GM19463 (cell line): ENCODE measurements around the gene ROCK2.
"Not testable (repeated sequence)": the region's sequence is repeated elsewhere in the genome, so short reads cannot be mapped to it uniquely, and the experiment has no call there.

Source experiments
- ATAC-seq: cut with Tn5 transposase; IDR thresholded peaks from one replicate; pipeline ENCODE4 v1.9.1; 2021; ENCODE audit warnings: mild to moderate bottlenecking, moderate library complexity; ENCODE audit not compliant: unreplicated experiment

The ROCK2 gene

GRCh38 chr2:11279398-11279797, 65.0 kb downstream of the ROCK2 start:
- ATAC-seq = no peak

GRCh38 chr2:11278219-11278618, 66.2 kb downstream of the ROCK2 start:
- ATAC-seq = no peak

GRCh38 chr2:11275910-11276309, 68.5 kb downstream of the ROCK2 start:
- ATAC-seq = no peak

- no peak for ATAC-seq
Measured at GRCh38 chr2:11270891-11271290, 73.5 kb downstream of the ROCK2 start.

DNA sequence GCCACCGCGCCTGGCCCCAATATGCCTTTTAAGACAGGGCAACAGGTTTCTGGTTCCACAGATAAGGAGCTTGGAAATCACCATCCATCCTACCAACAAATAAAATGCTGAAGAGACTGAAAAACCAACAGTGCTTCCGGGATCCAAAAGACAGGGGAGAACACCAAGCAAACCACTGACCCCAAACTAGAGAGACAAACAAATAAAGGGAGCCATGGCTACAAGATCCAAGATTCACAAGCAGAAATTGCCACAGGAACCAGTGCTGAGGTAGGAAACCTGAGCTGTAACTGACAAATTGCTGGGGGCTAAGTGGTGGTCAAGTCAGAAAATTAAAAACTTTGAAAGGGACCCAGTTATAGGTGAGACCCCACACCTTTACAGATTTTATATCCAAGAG, 76.5 kb downstream of the ROCK2 start:
- ATAC-seq = no peak

DNA sequence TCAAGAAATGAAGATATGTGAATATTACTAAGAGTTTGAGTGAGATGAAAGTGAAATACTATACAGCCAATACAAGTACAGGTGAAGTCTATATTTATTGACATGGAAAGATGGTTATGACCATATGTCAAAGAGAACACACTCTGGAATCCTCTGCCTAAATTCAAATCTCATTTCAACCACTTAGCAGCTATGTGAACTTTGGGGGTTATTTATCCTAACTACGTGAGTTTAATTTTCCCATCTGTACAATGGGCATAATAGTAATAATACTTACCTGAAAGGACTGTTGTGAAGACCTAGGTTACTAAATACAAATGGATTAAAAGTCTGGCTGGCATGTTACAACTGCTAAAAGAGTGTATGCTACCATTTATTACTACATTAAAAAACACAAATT, 79.6 kb downstream of the ROCK2 start:
- no peak for ATAC-seq

DNA sequence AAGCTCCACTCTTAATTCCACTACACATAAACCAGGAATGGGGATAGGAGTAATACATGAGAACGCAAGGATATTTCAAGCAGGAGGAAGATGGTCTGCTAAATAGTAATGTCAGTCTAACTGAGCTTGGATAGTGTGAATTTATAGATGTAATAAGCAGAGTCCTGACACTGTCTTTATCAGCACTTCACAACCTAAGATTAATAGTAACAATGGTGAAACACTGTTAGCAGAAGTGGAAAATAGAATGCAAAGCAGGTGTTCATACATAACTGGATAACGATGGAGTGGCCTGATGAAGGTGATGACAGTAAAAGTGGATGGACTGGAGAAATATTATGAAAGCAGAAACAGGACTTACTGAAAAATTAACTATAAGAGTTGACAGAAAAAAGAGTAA, 80.4 kb downstream of the ROCK2 start:
- no peak for ATAC-seq

DNA sequence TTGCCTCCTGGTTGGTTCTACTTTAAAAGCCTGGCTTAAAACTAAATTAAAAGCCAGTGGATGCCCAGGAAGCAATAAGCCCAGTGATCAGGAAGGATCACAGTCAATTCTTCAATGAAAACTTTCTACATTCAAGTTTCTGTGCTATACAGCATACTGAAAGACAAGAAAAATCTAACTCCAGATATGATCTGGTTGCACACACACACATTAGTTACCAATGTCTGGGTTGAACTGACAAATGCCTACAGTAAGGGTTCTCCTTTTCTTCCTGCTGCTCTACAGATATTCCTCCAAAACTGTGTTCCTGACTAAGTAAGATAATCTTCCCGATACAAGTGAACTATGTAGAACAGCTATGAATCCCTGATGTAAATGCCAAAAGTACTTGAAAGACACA, 81.3 kb downstream of the ROCK2 start:
- ATAC-seq = no peak

DNA sequence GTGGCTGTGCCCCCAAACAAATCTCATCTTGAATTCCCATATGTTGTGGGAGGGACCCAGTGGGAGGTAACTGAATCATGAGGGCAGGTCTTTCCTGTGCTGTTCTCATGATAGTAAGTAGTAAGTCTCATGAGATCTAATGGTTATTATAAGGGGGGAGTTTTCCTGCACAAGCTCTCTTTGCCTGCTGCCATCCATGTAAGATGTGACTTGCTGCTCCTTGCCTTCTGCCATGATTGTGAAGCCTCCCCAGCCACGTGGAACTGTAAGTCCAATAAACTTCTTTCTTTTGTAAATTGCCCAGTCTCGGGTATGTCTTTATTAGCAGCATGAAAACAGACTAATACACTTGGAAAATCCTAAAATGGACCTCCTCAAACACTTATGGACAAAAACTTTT, 82.0 kb downstream of the ROCK2 start:
- not testable (repeated sequence) for ATAC-seq

GRCh38 chr2:11261564-11261963, 82.9 kb downstream of the ROCK2 start:
- not testable (repeated sequence) for ATAC-seq

DNA sequence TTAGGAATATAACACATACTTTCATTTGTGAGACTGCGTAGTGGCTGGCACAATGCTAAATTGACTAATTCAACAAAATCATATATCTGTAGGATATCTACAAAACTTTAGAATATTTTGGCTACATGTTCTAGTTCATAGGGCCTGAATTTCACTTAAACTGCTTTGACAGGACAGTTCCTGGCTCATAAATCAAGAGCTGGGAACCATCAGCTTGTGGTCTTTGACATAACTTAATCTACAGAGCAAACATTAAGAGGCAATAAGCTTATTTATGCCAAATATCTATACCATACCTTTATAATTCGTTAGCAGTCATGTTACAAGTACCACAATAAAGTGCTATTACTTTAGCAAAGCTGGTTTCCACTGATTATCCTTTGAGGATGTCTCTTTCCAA, 83.5 kb downstream of the ROCK2 start:
- ATAC-seq = no peak

GRCh38 chr2:11257964-11258363, 86.5 kb downstream of the ROCK2 start:
- no peak for ATAC-seq

GRCh38 chr2:11257078-11257477, 87.4 kb downstream of the ROCK2 start:
- ATAC-seq = no peak

- no peak for ATAC-seq
Measured at GRCh38 chr2:11256166-11256565, 88.3 kb downstream of the ROCK2 start.

DNA sequence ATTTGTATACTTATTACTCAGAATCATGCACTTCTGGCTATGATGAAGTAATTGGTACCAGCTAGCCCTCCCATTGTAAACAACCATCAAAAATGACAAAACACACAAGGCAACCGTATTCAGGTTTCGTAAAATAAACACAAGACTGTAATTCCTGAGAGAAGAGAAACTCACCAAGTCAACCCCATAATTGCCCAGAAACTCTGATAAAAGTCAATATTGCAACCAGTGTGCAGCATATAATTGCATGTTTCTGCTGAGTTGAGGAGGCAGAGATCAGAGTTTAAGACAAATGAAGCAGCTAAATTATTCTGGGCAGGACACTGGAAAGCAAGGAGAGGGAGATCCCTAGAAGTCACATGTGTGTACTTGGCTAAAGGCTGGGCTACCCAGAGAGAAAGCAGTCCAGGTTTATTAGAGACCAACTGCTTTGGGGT, 90.3 kb downstream of the ROCK2 start:
- ATAC-seq = no peak

DNA sequence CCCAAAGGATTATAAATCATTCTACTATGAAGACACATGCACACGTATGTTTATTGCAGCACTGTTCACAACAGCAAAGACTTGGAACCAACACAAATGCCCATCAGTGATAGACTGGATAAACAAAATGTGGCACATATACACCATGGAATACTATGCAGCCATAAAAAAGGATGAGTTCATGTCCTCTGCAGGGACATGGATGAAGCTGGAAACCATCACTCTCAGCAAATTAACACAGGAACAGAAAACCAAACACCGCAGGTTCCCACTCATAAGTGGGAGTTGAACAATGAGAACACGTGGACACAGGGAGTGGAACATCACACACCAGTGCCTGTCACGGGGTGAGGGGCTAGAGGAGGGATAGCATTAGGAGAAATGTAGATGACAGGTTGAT, 92.0 kb downstream of the ROCK2 start:
- ATAC-seq = not testable (repeated sequence)

DNA sequence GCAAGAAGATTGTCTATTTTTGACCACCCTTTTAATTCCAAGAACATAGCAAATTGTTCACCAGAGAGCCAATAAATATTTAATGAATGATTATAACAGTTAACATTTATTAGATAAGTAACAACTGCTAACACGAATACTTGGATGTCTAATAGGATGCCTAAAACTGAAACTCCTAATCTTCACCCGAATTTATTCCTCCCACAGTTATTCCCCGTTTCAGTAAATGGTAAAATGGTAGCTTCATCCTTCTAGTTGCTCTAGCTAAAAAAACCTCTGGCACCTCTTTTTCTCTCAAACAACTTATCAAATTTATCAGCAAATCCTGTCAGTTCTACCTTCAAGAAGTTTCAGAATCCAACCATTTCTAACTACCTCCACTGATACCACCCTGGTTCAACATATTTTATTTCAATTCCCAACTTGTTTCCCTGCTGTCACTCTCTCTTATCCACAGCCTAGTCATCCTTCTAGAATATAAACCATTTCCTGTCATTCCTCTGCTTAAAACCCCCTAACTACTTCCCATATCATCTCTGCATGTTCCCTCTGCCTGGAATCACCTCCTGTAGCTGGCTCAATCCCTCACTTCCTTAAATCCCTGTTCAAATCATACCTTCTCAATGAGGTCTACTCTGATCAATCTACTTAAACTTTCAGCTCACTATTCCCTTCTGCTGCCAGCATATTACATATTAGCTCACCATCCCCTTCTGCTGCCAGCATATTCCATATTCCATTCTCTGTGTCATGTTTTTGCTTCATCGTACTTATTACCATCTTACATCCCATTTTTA, 93.8 kb downstream of the ROCK2 start:
- ATAC-seq = no peak

DNA sequence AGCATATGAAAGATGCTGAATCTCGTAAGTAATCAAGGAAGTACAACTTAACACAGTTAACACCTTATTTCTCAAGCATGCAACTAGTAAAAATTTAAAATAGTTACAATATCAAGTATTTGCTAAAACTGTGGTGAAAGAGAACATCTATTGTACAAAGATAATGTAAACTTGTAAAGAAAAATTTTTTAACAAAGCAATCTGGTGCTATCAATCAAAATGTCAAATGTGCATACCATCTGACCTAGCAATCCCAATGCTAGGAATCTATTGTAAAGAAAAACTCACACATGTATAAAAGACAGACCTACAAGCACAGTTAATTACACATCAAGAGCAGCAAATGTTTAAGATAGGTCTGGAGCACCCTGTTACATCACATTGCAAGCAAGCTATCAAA, 99.1 kb downstream of the ROCK2 start:
- ATAC-seq = no peak

DNA sequence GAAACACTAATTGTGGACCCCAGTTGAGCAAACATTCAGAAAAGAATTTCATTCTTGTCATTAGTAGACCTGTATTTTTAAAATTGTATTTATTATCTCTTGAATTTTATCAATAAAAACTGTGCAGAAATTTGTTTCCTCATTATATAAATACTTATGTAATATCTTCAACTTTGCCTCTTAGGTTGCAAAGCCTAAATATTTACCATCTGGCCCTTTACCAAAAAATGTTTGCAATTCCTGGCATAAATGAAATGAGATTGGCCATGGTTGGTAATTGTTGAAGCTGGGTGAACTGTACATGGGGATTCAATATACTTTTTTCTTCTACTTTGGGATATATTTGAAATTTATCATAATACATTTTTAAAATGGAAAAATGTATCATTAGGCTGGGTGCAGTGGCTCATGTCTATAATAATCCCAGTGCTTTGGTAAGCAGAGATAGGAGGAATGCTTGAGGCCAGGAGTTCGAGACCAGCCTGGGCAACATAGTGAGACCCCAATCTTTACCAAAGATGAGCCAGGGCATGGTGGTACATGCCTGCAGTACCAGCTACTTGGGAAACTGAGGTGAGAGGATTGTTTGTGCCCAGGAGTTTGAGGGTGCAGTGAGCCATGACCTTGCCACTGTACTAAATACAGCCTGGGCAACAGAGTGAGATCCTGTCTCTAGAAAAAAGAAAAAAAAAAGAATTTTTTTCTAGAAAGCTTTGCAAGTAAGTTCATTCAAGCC, 100.2 kb downstream of the ROCK2 start:
- ATAC-seq = no peak

DNA sequence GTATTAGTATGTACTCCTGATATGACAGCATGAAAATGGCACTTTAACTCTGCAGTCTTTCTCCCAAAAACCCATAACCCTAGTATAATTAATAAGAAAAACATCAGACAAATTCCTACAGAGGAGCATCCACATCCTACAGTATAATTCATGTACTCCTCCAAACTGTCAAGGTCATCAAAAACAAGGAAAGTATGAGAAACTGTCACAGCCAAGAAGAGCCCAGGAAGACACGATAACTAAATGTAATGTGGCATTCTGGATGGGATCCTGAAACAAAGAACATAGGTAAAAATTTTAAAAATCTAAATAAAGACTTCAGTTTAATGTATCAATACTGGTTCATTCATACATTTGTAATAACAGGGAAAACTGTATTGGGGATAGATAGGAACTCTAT, 100.9 kb downstream of the ROCK2 start:
- no peak for ATAC-seq

- ATAC-seq = no peak
Measured at GRCh38 chr2:11242542-11243174, 101.8 kb downstream of the ROCK2 start.
